H1 (cell line): ENCODE results near the gene RCL1.

Experiments used
- BRCA1 ChIP-seq: IDR thresholded peaks from 2 replicates; pipeline ENCODE4 v1.6.1; 2012; ENCODE audit warnings: low read depth, low read length, improper control_type of control experiment
- EZH2 ChIP-seq: fragments of 200-600 bp; sonication (generic); IDR thresholded peaks from 2 replicates; pipeline ENCODE4 v1.7.1; 2012; ENCODE audit warnings: low read depth, mild to moderate bottlenecking, moderate library complexity, low read length, inconsistent platforms; ENCODE audit not compliant: severe bottlenecking
- MAFK ChIP-seq: IDR thresholded peaks from 2 replicates; pipeline ENCODE4 v1.6.1; 2012; ENCODE audit warnings: low read depth, mild to moderate bottlenecking, improper control_type of control experiment, low read length
- POLR2AphosphoS5 ChIP-seq: IDR thresholded peaks from 2 replicates; pipeline ENCODE4 v1.6.1; 2011; ENCODE audit warnings: low read depth, low read length
- YY1 ChIP-seq: IDR thresholded peaks from 2 replicates; pipeline ENCODE4 v1.6.1; 2011; ENCODE audit warnings: low read depth, mild to moderate bottlenecking, low read length
- ZNF274 ChIP-seq: IDR thresholded peaks from 2 replicates; pipeline ENCODE4 v1.7.0; 2012; ENCODE audit warnings: low read length, borderline replicate concordance; ENCODE audit errors: extremely low read depth
- TF ChIP-seq, protein P1 (sequence below), 3 experiments: IDR thresholded peaks; 1 replicate in 2 of 3; 2 replicates in 1 of 3; pipeline versions ENCODE4 v1.5.1 to v1.6.1; 2011; ENCODE audit warnings: low read length in 3 of 3, mild to moderate bottlenecking in 3 of 3, inconsistent platforms in 2 of 3, low read depth in 1 of 3, moderate library complexity in 1 of 3; ENCODE audit not compliant: insufficient read depth in 1 of 3; ENCODE audit errors: control extremely low read depth in 1 of 3
- TF ChIP-seq, protein P2 (sequence below): IDR thresholded peaks from 2 replicates; pipeline ENCODE4 v1.6.1; 2011; ENCODE audit warnings: low read depth, mild to moderate bottlenecking, low read length; ENCODE audit not compliant: insufficient read depth

DNA sequence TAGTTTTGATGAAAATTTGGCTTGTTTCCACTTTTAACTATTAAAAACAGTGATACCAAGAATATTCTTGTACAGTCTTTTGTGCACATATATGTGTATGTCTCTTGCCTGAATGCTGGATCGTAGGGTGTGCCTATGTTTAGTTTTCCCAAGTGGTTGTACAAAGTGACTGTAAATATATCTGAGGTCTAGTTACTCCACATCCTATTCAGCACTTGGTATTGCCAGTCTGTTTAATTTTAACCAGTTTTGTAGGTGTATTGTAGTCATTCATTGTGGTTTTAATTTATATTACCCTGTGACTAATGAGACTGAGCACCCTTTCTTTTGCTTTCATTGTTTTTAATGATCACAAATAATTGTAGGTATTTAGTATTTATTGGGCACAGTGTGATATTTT, 17.8 kb downstream of the RCL1 start:
- TF ChIP-seq POLR2AphosphoS5 (no peak), YY1 (no peak), ZNF274 (no peak), EZH2 (no peak), BRCA1 (no peak), MAFK (no peak)
- TF ChIP-seq, protein P1, sequence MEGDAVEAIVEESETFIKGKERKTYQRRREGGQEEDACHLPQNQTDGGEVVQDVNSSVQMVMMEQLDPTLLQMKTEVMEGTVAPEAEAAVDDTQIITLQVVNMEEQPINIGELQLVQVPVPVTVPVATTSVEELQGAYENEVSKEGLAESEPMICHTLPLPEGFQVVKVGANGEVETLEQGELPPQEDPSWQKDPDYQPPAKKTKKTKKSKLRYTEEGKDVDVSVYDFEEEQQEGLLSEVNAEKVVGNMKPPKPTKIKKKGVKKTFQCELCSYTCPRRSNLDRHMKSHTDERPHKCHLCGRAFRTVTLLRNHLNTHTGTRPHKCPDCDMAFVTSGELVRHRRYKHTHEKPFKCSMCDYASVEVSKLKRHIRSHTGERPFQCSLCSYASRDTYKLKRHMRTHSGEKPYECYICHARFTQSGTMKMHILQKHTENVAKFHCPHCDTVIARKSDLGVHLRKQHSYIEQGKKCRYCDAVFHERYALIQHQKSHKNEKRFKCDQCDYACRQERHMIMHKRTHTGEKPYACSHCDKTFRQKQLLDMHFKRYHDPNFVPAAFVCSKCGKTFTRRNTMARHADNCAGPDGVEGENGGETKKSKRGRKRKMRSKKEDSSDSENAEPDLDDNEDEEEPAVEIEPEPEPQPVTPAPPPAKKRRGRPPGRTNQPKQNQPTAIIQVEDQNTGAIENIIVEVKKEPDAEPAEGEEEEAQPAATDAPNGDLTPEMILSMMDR (IDR thresholded peaks at IDR 0.05; ENCODE audit: control extremely low read depth in 1 of 3, insufficient read depth in 1 of 3, low read depth in 1 of 3, low read length in 3 of 3), result no peak
- TF ChIP-seq, protein P2, sequence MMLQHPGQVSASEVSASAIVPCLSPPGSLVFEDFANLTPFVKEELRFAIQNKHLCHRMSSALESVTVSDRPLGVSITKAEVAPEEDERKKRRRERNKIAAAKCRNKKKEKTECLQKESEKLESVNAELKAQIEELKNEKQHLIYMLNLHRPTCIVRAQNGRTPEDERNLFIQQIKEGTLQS, result no peak
